Activated naive CD8-positive, alpha-beta T cell treated with anti-CD3 and anti-CD28 coated beads, Interleukin-2, amount 50 U/mL, for 24 hours (primary cell): ENCODE data around the gene KCNQ1OT1.

Source experiments
- ATAC-seq: fragments of 150-1000 bp; cut with Tn5 transposase; one replicate; pipeline ENCODE4 v1.10.0; 2021
- DNase-seq: peaks from one replicate; pipeline ENCODE4 v3.0.0; 2021
- H3K27ac Mint-ChIP-seq: one replicate; pipeline ENCODE4 v1.8.0; 2021; ENCODE audit warnings: mild to moderate bottlenecking, mixed read lengths
- H3K27me3 Mint-ChIP-seq: one replicate; pipeline ENCODE4 v1.8.0; 2021; ENCODE audit warnings: mixed read lengths
- H3K36me3 Mint-ChIP-seq: one replicate; pipeline ENCODE4 v1.8.0; 2021; ENCODE audit warnings: low read depth, mixed read lengths
- H3K4me1 Mint-ChIP-seq: one replicate; pipeline ENCODE4 v1.8.0; 2021; ENCODE audit warnings: mixed read lengths
- H3K4me3 Mint-ChIP-seq: one replicate; pipeline ENCODE4 v1.8.0; 2021; ENCODE audit warnings: mild to moderate bottlenecking, moderate library complexity, mixed read lengths
- H3K9me3 Mint-ChIP-seq: one replicate; pipeline ENCODE4 v1.8.0; 2021; ENCODE audit warnings: mixed read lengths

KCNQ1OT1 gene

GRCh38 chr11:2667940-2668339, 31.9 kb downstream of the KCNQ1OT1 start:
- no peak overlapping the region for H3K27ac Mint-ChIP-seq
- H3K4me3 Mint-ChIP-seq, result no peak overlapping the region
- DNase-seq, result no peak
- no peaks in the 10 kb centered on the region for H3K4me1 Mint-ChIP-seq
- no peaks in the 10 kb centered on the region for H3K36me3 Mint-ChIP-seq
- no peak for ATAC-seq
- H3K27me3 Mint-ChIP-seq, result no peaks in the 10 kb centered on the region
- H3K9me3 Mint-ChIP-seq, result no peaks in the 10 kb centered on the region

- DNase-seq (no peak), ATAC-seq (no peak)
- Mint-ChIP-seq H3K4me3 (no peak overlapping the region), H3K9me3 (no peaks in the 10 kb centered on the region), H3K27ac (no peak overlapping the region), H3K4me1 (no peaks in the 10 kb centered on the region), H3K27me3 (no peaks in the 10 kb centered on the region), H3K36me3 (no peaks in the 10 kb centered on the region)
These were observed 32.8 kb downstream of the KCNQ1OT1 start for GRCh38 chr11:2666828-2667570.

GRCh38 chr11:2666401-2666741, 33.4 kb downstream of the KCNQ1OT1 start:
- H3K36me3 Mint-ChIP-seq, result no peaks in the 10 kb centered on the region
- DNase-seq (no peak), ATAC-seq (no peak)
- no peaks in the 10 kb centered on the region for H3K9me3 Mint-ChIP-seq
- no peaks in the 10 kb centered on the region for H3K27me3 Mint-ChIP-seq
- no peaks in the 10 kb centered on the region for H3K4me1 Mint-ChIP-seq
- H3K27ac Mint-ChIP-seq, result no peak overlapping the region
- no peak overlapping the region for H3K4me3 Mint-ChIP-seq

GRCh38 chr11:2665526-2666400, 34.0 kb downstream of the KCNQ1OT1 start:
- DNase-seq, result no peak
- H3K27me3 Mint-ChIP-seq, result no peaks in the 10 kb centered on the region
- no peak overlapping the region for H3K4me3 Mint-ChIP-seq
- H3K9me3 Mint-ChIP-seq, result peaks cover 3% of the 10 kb centered on the region
- no peak overlapping the region for H3K27ac Mint-ChIP-seq
- peaks cover 4% of the 10 kb centered on the region for H3K36me3 Mint-ChIP-seq
- ATAC-seq, result no peak
- no peaks in the 10 kb centered on the region for H3K4me1 Mint-ChIP-seq

- Mint-ChIP-seq H3K9me3 (peaks cover 4% of the 10 kb centered on the region), H3K36me3 (peaks cover 10% of the 10 kb centered on the region), H3K27me3 (no peaks in the 10 kb centered on the region), H3K27ac (no peak overlapping the region), H3K4me3 (no peak overlapping the region), H3K4me1 (no peaks in the 10 kb centered on the region)
- DNase-seq (no peak), ATAC-seq (no peak)
These were observed 34.8 kb downstream of the KCNQ1OT1 start for GRCh38 chr11:2664791-2665525.

GRCh38 chr11:2664376-2664775, 35.4 kb downstream of the KCNQ1OT1 start:
- no peak for ATAC-seq
- H3K27ac Mint-ChIP-seq, result no peak overlapping the region

GRCh38 chr11:2663915-2664314, 35.9 kb downstream of the KCNQ1OT1 start:
- Mint-ChIP-seq H3K4me1 (no peaks in the 10 kb centered on the region), H3K27ac (no peak overlapping the region), H3K4me3 (no peak overlapping the region), H3K27me3 (no peaks in the 10 kb centered on the region), H3K9me3 (peaks cover 10% of the 10 kb centered on the region), H3K36me3 (peaks cover 17% of the 10 kb centered on the region)
- ATAC-seq, result no peak
- no peak for DNase-seq

More at GRCh38 chr11:2664376-2664775, 35.4 kb downstream of the KCNQ1OT1 start:
- Mint-ChIP-seq H3K27me3 (no peaks in the 10 kb centered on the region), H3K9me3 (peaks cover 5% of the 10 kb centered on the region), H3K36me3 (peaks cover 12% of the 10 kb centered on the region), H3K4me3 (no peak overlapping the region), H3K4me1 (no peaks in the 10 kb centered on the region)
- no peak for DNase-seq

- Mint-ChIP-seq H3K4me1 (no peaks in the 10 kb centered on the region), H3K27ac (no peak overlapping the region), H3K9me3 (peaks cover 12% of the 10 kb centered on the region), H3K36me3 (peaks cover 20% of the 10 kb centered on the region), H3K27me3 (no peaks in the 10 kb centered on the region), H3K4me3 (no peak overlapping the region)
- no peak for ATAC-seq
- DNase-seq, result no peak
These were observed 36.3 kb downstream of the KCNQ1OT1 start for GRCh38 chr11:2663506-2663905.

GRCh38 chr11:2662430-2663299, 37.1 kb downstream of the KCNQ1OT1 start:
- Mint-ChIP-seq H3K9me3 (peaks cover 12% of the 10 kb centered on the region), H3K4me1 (no peaks in the 10 kb centered on the region), H3K27me3 (no peaks in the 10 kb centered on the region), H3K36me3 (peaks cover 20% of the 10 kb centered on the region), H3K4me3 (no peak overlapping the region), H3K27ac (no peak overlapping the region)
- ATAC-seq (no peak), DNase-seq (no peak)

GRCh38 chr11:2662024-2662312, 37.8 kb downstream of the KCNQ1OT1 start:
- ATAC-seq, result no peak
- Mint-ChIP-seq H3K9me3 (peaks cover 12% of the 10 kb centered on the region), H3K36me3 (peaks cover 20% of the 10 kb centered on the region), H3K27me3 (no peaks in the 10 kb centered on the region), H3K27ac (no peak overlapping the region), H3K4me3 (no peak overlapping the region), H3K4me1 (no peaks in the 10 kb centered on the region)
- DNase-seq, result no peak

- no peak overlapping the region for H3K27ac Mint-ChIP-seq
- no peaks in the 10 kb centered on the region for H3K27me3 Mint-ChIP-seq
- no peak for ATAC-seq
- peaks cover under 1% of the 10 kb centered on the region for H3K4me1 Mint-ChIP-seq
- H3K4me3 Mint-ChIP-seq, result no peak overlapping the region
- H3K36me3 Mint-ChIP-seq, result peaks cover 20% of the 10 kb centered on the region
- DNase-seq, result no peak
- H3K9me3 Mint-ChIP-seq, result peaks cover 12% of the 10 kb centered on the region
These were observed 38.4 kb downstream of the KCNQ1OT1 start for GRCh38 chr11:2661173-2662023.

GRCh38 chr11:2660357-2660939, 39.3 kb downstream of the KCNQ1OT1 start:
- DNase-seq, result no peak
- H3K27ac Mint-ChIP-seq, result no peak overlapping the region
- ATAC-seq, result no peak
- H3K4me3 Mint-ChIP-seq, result no peak overlapping the region
- H3K27me3 Mint-ChIP-seq, result no peaks in the 10 kb centered on the region
- peaks cover 20% of the 10 kb centered on the region for H3K36me3 Mint-ChIP-seq
- H3K4me1 Mint-ChIP-seq, result peaks cover 5% of the 10 kb centered on the region
- peaks cover 12% of the 10 kb centered on the region for H3K9me3 Mint-ChIP-seq

GRCh38 chr11:2657697-2658284, 42.0 kb downstream of the KCNQ1OT1 start:
- DNase-seq, result no peak
- Mint-ChIP-seq H3K27me3 (no peaks in the 10 kb centered on the region), H3K4me1 (peaks cover 5% of the 10 kb centered on the region), H3K27ac (no peak overlapping the region), H3K9me3 (peaks cover 12% of the 10 kb centered on the region), H3K4me3 (no peak overlapping the region), H3K36me3 (peaks cover 20% of the 10 kb centered on the region)
- ATAC-seq, result no peak
